IMR-90 (cell line): ENCODE data around the gene ATP2B2. TPM values are rescaled to one million over a fixed set of nuclear protein-coding genes. Genes with fewer than 3 reads are reported as not detected.

ENCODE experiments used
- ATAC-seq: fragments of 200-7000 bp; cut with Tn5 transposase; 2 replicates; pipeline ENCODE4 v1.9.1; 2020; ENCODE audit warnings: low read depth, mild to moderate bottlenecking, moderate library complexity
- BruUV-seq: library from RNA; stranded (reverse); fragments of 400-500 nt; replicated peaks from 2 replicates; lab custom pipeline; 2021; lab: Mats Ljungman, UMichigan
- CTCF ChIA-PET: fragments of 300-600 bp; formaldehyde crosslinking; extraction: SDS; loops from one replicate; lab custom pipeline; 2021; ENCODE audit warnings: antibody characterized with exemption; lab: Yijun Ruan, JAX
- POLR2A ChIA-PET: fragments of 300-600 bp; sonication (Branson Sonifier 250); formaldehyde crosslinking; loops from one replicate; lab custom pipeline; 2022; ENCODE audit warnings: antibody characterized with exemption; ENCODE audit not compliant: unreplicated experiment; lab: Charles Lee
- DNase-seq: peaks from one replicate; pipeline ENCODE4 v3.0.0; 2013
- H2AFZ ChIP-seq: replicated peaks from 2 replicates; pipeline ENCODE3; 2013; ENCODE audit warnings: low read length, mild to moderate bottlenecking; ENCODE audit not compliant: poor library complexity
- H2AK5ac ChIP-seq: 2 replicates; pipeline ENCODE4 v1.6.1; 2013; ENCODE audit warnings: low read depth, low read length, inconsistent platforms
- H2AK9ac ChIP-seq: replicated peaks from 2 replicates; pipeline ENCODE3; 2013; ENCODE audit warnings: mild to moderate bottlenecking, low read depth, low read length, moderate library complexity; ENCODE audit not compliant: poor library complexity
- H2BK120ac ChIP-seq: 2 replicates; pipeline ENCODE4 v1.6.1; 2013; ENCODE audit warnings: low read depth, low read length, inconsistent platforms
- H2BK15ac ChIP-seq: 3 replicates; pipeline ENCODE4 v1.6.1; 2013; ENCODE audit warnings: low read depth, low read length, inconsistent platforms
- H2BK20ac ChIP-seq: 2 replicates; pipeline ENCODE4 v1.6.1; 2013; ENCODE audit warnings: low read depth, mild to moderate bottlenecking, inconsistent platforms, low read length, moderate library complexity
- H2BK5ac ChIP-seq: 2 replicates; pipeline ENCODE4 v1.6.1; 2013; ENCODE audit warnings: mild to moderate bottlenecking, low read depth, low read length, inconsistent platforms; ENCODE audit not compliant: poor library complexity, severe bottlenecking
- H3K14ac ChIP-seq: replicated peaks from 2 replicates; pipeline ENCODE4 v1.6.1; 2013; ENCODE audit warnings: low read depth, low read length, inconsistent platforms
- H3K18ac ChIP-seq: 2 replicates; pipeline ENCODE4 v1.6.1; 2013; ENCODE audit warnings: low read depth, low read length, control low read depth
- H3K23ac ChIP-seq: 2 replicates; pipeline ENCODE4 v1.6.1; 2013; ENCODE audit warnings: low read depth, low read length, inconsistent platforms
- H3K27ac ChIP-seq: 2 replicates; pipeline ENCODE4 v1.5.1; 2013; ENCODE audit warnings: mild to moderate bottlenecking, control low read depth, low read length; ENCODE audit not compliant: insufficient read depth
- H3K27me3 ChIP-seq: 2 replicates; pipeline ENCODE4 v1.6.1; 2013; ENCODE audit warnings: low read length; ENCODE audit not compliant: control insufficient read depth, insufficient read depth
- H3K36me3 ChIP-seq: 2 replicates; pipeline ENCODE4 v1.6.1; 2013; ENCODE audit warnings: low read length, mixed read lengths; ENCODE audit not compliant: control insufficient read depth, insufficient read depth
- H3K4ac ChIP-seq: 2 replicates; pipeline ENCODE4 v1.6.1; 2013; ENCODE audit warnings: low read depth, low read length, inconsistent platforms
- H3K4me1 ChIP-seq: 2 replicates; pipeline ENCODE4 v1.6.1; 2013; ENCODE audit warnings: low read length, mixed read lengths; ENCODE audit not compliant: control insufficient read depth, insufficient read depth
- H3K4me2 ChIP-seq: 2 replicates; pipeline ENCODE4 v1.6.1; 2013; ENCODE audit warnings: low read depth, mild to moderate bottlenecking, control low read depth, low read length, moderate library complexity
- H3K4me3 ChIP-seq: 2 replicates; pipeline ENCODE4 v1.5.1; 2013; ENCODE audit warnings: low read depth, mild to moderate bottlenecking, control low read depth, low read length, moderate library complexity; ENCODE audit not compliant: insufficient read depth
- H3K56ac ChIP-seq: 2 replicates; pipeline ENCODE4 v1.6.1; 2013; ENCODE audit warnings: low read length, inconsistent platforms; ENCODE audit not compliant: insufficient read depth; ENCODE audit errors: extremely low read depth
- H3K79me1 ChIP-seq, 2 experiments: 2 replicates each; pipeline ENCODE4 v1.6.1; 2013; ENCODE audit warnings: low read length in 2 of 2, inconsistent platforms in 1 of 2, low read depth in 1 of 2
- H3K9ac ChIP-seq: 2 replicates; pipeline ENCODE4 v1.6.1; 2013; ENCODE audit warnings: low read depth, low read length, control low read depth
- H3K9me1 ChIP-seq: 2 replicates; pipeline ENCODE4 v1.6.1; 2013; ENCODE audit warnings: low read length, inconsistent platforms; ENCODE audit not compliant: insufficient read depth
- H3K9me3 ChIP-seq: 2 replicates; pipeline ENCODE4 v1.6.1; 2013; ENCODE audit warnings: low read length; ENCODE audit not compliant: control insufficient read depth, insufficient read depth
- H4K20me1 ChIP-seq: 2 replicates; pipeline ENCODE4 v1.6.1; 2013; ENCODE audit warnings: low read length, inconsistent platforms; ENCODE audit not compliant: insufficient read depth
- H4K5ac ChIP-seq: 2 replicates; pipeline ENCODE4 v1.6.1; 2013; ENCODE audit warnings: mild to moderate bottlenecking, low read depth, low read length, control low read depth
- H4K8ac ChIP-seq, 2 experiments: 2 replicates each; pipeline ENCODE4 v1.6.1; 2013; ENCODE audit warnings: low read depth in 2 of 2, low read length in 2 of 2, control low read depth in 1 of 2, inconsistent platforms in 1 of 2
- H4K91ac ChIP-seq: 2 replicates; pipeline ENCODE4 v1.6.1; 2013; ENCODE audit warnings: low read depth, low read length, inconsistent platforms; ENCODE audit not compliant: insufficient read depth
- CTCF ChIP-seq: conservative IDR thresholded peaks from 2 replicates; pipeline ENCODE4 v1.5.1; 2012; ENCODE audit warnings: mild to moderate bottlenecking, low read depth, low read length, improper control_type of control experiment
- ELK1 ChIP-seq: fragments of 150-350 bp; IDR thresholded peaks from 2 replicates; pipeline ENCODE4 v1.6.1; 2016; ENCODE audit warnings: low read depth, mild to moderate bottlenecking, low read length, moderate library complexity, borderline replicate concordance
- MAFK ChIP-seq: IDR thresholded peaks from 2 replicates; pipeline ENCODE4 v1.6.1; 2012; ENCODE audit warnings: low read depth, low read length, improper control_type of control experiment
- MAZ ChIP-seq: IDR thresholded peaks from 2 replicates; pipeline ENCODE4 v1.6.1; 2012; ENCODE audit warnings: low read depth, mild to moderate bottlenecking, low read length, improper control_type of control experiment, moderate library complexity, borderline replicate concordance
- RAD21 ChIP-seq: IDR thresholded peaks from 2 replicates; pipeline ENCODE4 v1.6.1; 2012; ENCODE audit warnings: low read length, improper control_type of control experiment
- RCOR1 ChIP-seq: IDR thresholded peaks from 2 replicates; pipeline ENCODE4 v1.6.1; 2012; ENCODE audit warnings: mild to moderate bottlenecking, low read length, improper control_type of control experiment; ENCODE audit not compliant: insufficient replicate concordance
- SMC3 ChIP-seq: fragments of 150-350 bp; IDR thresholded peaks from 2 replicates; pipeline ENCODE4 v1.6.1; 2016; ENCODE audit warnings: low read depth, mild to moderate bottlenecking, antibody characterized with exemption, low read length, moderate library complexity
- WGBS, 2 experiments: methylation state at CpG; one replicate each; pipeline versions ENCODE4 v1.1.5 to v1.1.7; 2013; ENCODE audit warnings: missing lambda C conversion rate in 2 of 2; ENCODE audit not compliant: insufficient read length in 1 of 2; ENCODE audit errors: extremely low coverage in 2 of 2; 5-methylcytosine and 5-hydroxymethylcytosine counted together
- dilution Hi-C: fragments of 300-500 bp; cut with HindIII; formaldehyde crosslinking; loops from one replicate; pipeline ENCODE4 v1.14.3; 2018; ENCODE audit warnings: low sequenced_read_pairs; ENCODE audit not compliant: unreplicated experiment
- in situ Hi-C: fragments of 300-500 bp; cut with MboI; formaldehyde crosslinking; loops from 3 replicates; pipeline ENCODE4 v1.14.3; 2019; ENCODE audit warnings: low sequenced_read_pairs, inconsistent platforms, mixed read lengths
- intact Hi-C: fragments of 100-400 bp; cut with micrococcal nuclease; formaldehyde crosslinking; loops from 2 replicates; pipeline ENCODE4 v1.10.0; 2022
- polyA plus RNA-seq, 3 experiments: library from polyadenylated mRNA; depleted of rRNA; stranded (reverse); fragments of >200 nt; gene quantifications; 2 replicates each; pipeline ENCODE4 v1.2.3, GENCODE V29; 2012; ENCODE audit warnings: low replicate concordance in 1 of 3
- total RNA-seq: library from RNA; depleted of rRNA; stranded (reverse); fragments of >200 nt; gene quantifications from 2 replicates; pipeline ENCODE4 v1.2.3, GENCODE V29; 2012
- TF ChIP-seq, protein P1 (sequence below): fragments of 150-350 bp; IDR thresholded peaks from 2 replicates; pipeline ENCODE4 v1.6.1; 2017; ENCODE audit warnings: mild to moderate bottlenecking, antibody characterized with exemption, low read length, low read depth

ATP2B2 gene
- total and polyA plus RNA-seq, 2 of the 4 experiments (the other 2 are of a cell fraction), result under 0.01 to 0.02 TPM

GRCh38 chr3:10489746-10490483 is 15.5 kb downstream of the ATP2B2 start (continued):
- no peak for TF ChIP-seq CTCF

GRCh38 chr3:10487988-10488633 is 17.3 kb downstream of the ATP2B2 start:
- H2BK120ac ChIP-seq, result no peak overlapping the region
- no peak overlapping the region for H2AK9ac ChIP-seq
- DNase-seq (no peak), ATAC-seq (no peak)
- 80 to 83% methylated on average over 1 of the region's 4 CpGs for WGBS, 2 experiments
- H3K4ac ChIP-seq, result no peak overlapping the region
- no peaks in the 10 kb centered on the region for H4K20me1 ChIP-seq
- H3K9me3 ChIP-seq, result no peaks in the 10 kb centered on the region
- H3K79me1 ChIP-seq, result no peaks in the 10 kb centered on the region
- TF ChIP-seq, protein P1, sequence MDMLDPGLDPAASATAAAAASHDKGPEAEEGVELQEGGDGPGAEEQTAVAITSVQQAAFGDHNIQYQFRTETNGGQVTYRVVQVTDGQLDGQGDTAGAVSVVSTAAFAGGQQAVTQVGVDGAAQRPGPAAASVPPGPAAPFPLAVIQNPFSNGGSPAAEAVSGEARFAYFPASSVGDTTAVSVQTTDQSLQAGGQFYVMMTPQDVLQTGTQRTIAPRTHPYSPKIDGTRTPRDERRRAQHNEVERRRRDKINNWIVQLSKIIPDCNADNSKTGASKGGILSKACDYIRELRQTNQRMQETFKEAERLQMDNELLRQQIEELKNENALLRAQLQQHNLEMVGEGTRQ, result no peak
- TF ChIP-seq RCOR1 (no peak), ELK1 (no peak), MAFK (no peak), MAZ (no peak), RAD21 (no peak), SMC3 (no peak)
- no peak overlapping the region for H4K5ac ChIP-seq
- POLR2A ChIA-PET, result no interaction called here
- H2AK5ac ChIP-seq, result no peak overlapping the region
- no peak overlapping the region for H3K9ac ChIP-seq
- no peak overlapping the region for H3K23ac ChIP-seq
- in situ Hi-C loops, result no loop called here
- no peak overlapping the region for H3K18ac ChIP-seq
- BruUV-seq, result no TSS peak
- H3K36me3 ChIP-seq, result no peaks in the 10 kb centered on the region
- H3K56ac ChIP-seq, result no peak overlapping the region
- H4K8ac ChIP-seq, result no peak overlapping the region
- CTCF ChIA-PET, result no interaction called here
- no peak overlapping the region for H2BK5ac ChIP-seq
- intact Hi-C loops, result no loop called here
- no peak overlapping the region for H2BK20ac ChIP-seq
- no peaks in the 10 kb centered on the region for H3K9me1 ChIP-seq
- no peak overlapping the region for H3K27ac ChIP-seq
- no peak overlapping the region for H3K14ac ChIP-seq
- H4K91ac ChIP-seq, result no peak overlapping the region
- H3K4me2 ChIP-seq, result no peak overlapping the region
- H3K4me3 ChIP-seq, result no peak overlapping the region
- no peak overlapping the region for H2AFZ ChIP-seq
- H2BK15ac ChIP-seq, result no peak overlapping the region
- dilution Hi-C loops, result no loop called here
- H3K4me1 ChIP-seq, result no peaks in the 10 kb centered on the region
- H3K27me3 ChIP-seq, result peaks cover 3% of the 10 kb centered on the region; the same call in 1 of the 2 replicates
